HEK293 (cell line): ENCODE results near the gene NCMAP.
A peak's percentile ranks its signal among the peaks of the same experiment; 100 is the strongest.

ENCODE experiments used
- CTCF ChIA-PET: fragments of 350-600 bp; formaldehyde crosslinking; extraction: SDS; loops from one replicate; lab custom pipeline; 2021; ENCODE audit warnings: antibody characterized with exemption; lab: Yijun Ruan, JAX
- POLR2A ChIA-PET: fragments of 300-600 bp; formaldehyde crosslinking; extraction: SDS; loops from one replicate; lab custom pipeline; 2020; ENCODE audit warnings: antibody characterized with exemption, inconsistent platforms; lab: Yijun Ruan, JAX
- H3K27ac ChIP-seq: fragments of 200-500 bp; sonication (Bioruptor generic); 2 replicates; pipeline ENCODE4 v1.5.1; 2014; ENCODE audit warnings: low read depth, low read length, control low read depth, inconsistent platforms; ENCODE audit errors: extremely low read depth
- H3K36me3 ChIP-seq, 2 experiments: fragments of 200-500 bp in 1 of 2; sonication (Bioruptor generic) in 1 of 2; 1 replicate in 1 of 2; 2 replicates in 1 of 2; pipeline ENCODE4 v1.5.1; 2014 to 2017; ENCODE audit warnings: inconsistent platforms in 2 of 2, low read length in 2 of 2; ENCODE audit not compliant: control insufficient read depth in 2 of 2, insufficient read depth in 1 of 2
- H3K4me1 ChIP-seq: fragments of 200-500 bp; sonication (Bioruptor generic); 2 replicates; pipeline ENCODE4 v1.5.1; 2014; ENCODE audit warnings: mild to moderate bottlenecking, low read length, inconsistent platforms; ENCODE audit not compliant: control insufficient read depth, insufficient read depth
- H3K4me3 ChIP-seq: 2 replicates; pipeline ENCODE4 v1.5.1; 2011; ENCODE audit warnings: low read depth, mild to moderate bottlenecking, control low read depth, low read length, moderate library complexity
- H3K9me3 ChIP-seq: fragments of 200-500 bp; sonication (Bioruptor generic); 2 replicates; pipeline ENCODE4 v1.5.1; 2014; ENCODE audit warnings: low read depth, low read length, inconsistent platforms; ENCODE audit not compliant: control insufficient read depth, insufficient read depth
- EGR2 ChIP-seq: fragments of 450-650 bp; formaldehyde crosslinking; IDR thresholded peaks from 2 replicates; pipeline ENCODE4 v1.5.1; 2016; ENCODE audit warnings: low read depth, missing biosample characterization, missing genetic modification characterization
- INSM2 ChIP-seq: fragments of 450-650 bp; formaldehyde crosslinking; IDR thresholded peaks from 2 replicates; pipeline ENCODE4 v1.5.1; 2016; ENCODE audit warnings: missing biosample characterization, missing genetic modification characterization
- SCRT1 ChIP-seq: fragments of 450-650 bp; formaldehyde crosslinking; IDR thresholded peaks from 2 replicates; pipeline ENCODE4 v1.5.1; 2016; ENCODE audit warnings: missing biosample characterization, missing genetic modification characterization, borderline replicate concordance
- SCRT2 ChIP-seq: fragments of 450-650 bp; formaldehyde crosslinking; IDR thresholded peaks from 2 replicates; pipeline ENCODE4 v1.5.1; 2016; ENCODE audit warnings: missing biosample characterization, missing genetic modification characterization
- ZBTB7A ChIP-seq: fragments of 450-650 bp; formaldehyde crosslinking; IDR thresholded peaks from 2 replicates; pipeline ENCODE4 v1.5.1; 2016; ENCODE audit warnings: low read depth, missing biosample characterization, missing genetic modification characterization
- ZBTB8A ChIP-seq: fragments of 450-650 bp; formaldehyde crosslinking; IDR thresholded peaks from 2 replicates; pipeline ENCODE4 v1.5.1; 2016; ENCODE audit warnings: missing biosample characterization, missing genetic modification characterization
- ZEB2 ChIP-seq: fragments of 450-650 bp; formaldehyde crosslinking; IDR thresholded peaks from 2 replicates; pipeline ENCODE4 v1.5.1; 2016; ENCODE audit warnings: missing biosample characterization, missing genetic modification characterization
- ZFHX2 ChIP-seq: fragments of 450-650 bp; formaldehyde crosslinking; conservative IDR thresholded peaks from 2 replicates; pipeline ENCODE4 v1.5.1; 2016; ENCODE audit warnings: missing biosample characterization, missing genetic modification characterization
- ZIC2 ChIP-seq: fragments of 450-650 bp; formaldehyde crosslinking; IDR thresholded peaks from 2 replicates; pipeline ENCODE4 v1.5.1; 2016; ENCODE audit warnings: missing biosample characterization, missing genetic modification characterization
- ZNF112 ChIP-seq: fragments of 450-650 bp; formaldehyde crosslinking; IDR thresholded peaks from 2 replicates; pipeline ENCODE4 v1.5.0; 2017; ENCODE audit warnings: missing biosample characterization, missing genetic modification characterization
- ZNF132 ChIP-seq: fragments of 450-650 bp; formaldehyde crosslinking; IDR thresholded peaks from 2 replicates; pipeline ENCODE4 v1.5.1; 2017; ENCODE audit warnings: missing biosample characterization, missing genetic modification characterization, borderline replicate concordance
- ZNF133 ChIP-seq: fragments of 450-650 bp; formaldehyde crosslinking; IDR thresholded peaks from 2 replicates; pipeline ENCODE4 v1.5.1; 2016; ENCODE audit warnings: missing biosample characterization, missing genetic modification characterization
- ZNF138 ChIP-seq: fragments of 450-650 bp; formaldehyde crosslinking; IDR thresholded peaks from 2 replicates; pipeline ENCODE4 v1.5.1; 2016; ENCODE audit warnings: missing biosample characterization, missing genetic modification characterization, borderline replicate concordance
- ZNF175 ChIP-seq: fragments of 450-650 bp; formaldehyde crosslinking; IDR thresholded peaks from 2 replicates; pipeline ENCODE4 v1.5.1; 2016; ENCODE audit warnings: missing biosample characterization, missing genetic modification characterization
- ZNF18 ChIP-seq: fragments of 450-650 bp; formaldehyde crosslinking; IDR thresholded peaks from 2 replicates; pipeline ENCODE4 v1.5.1; 2016; ENCODE audit warnings: missing biosample characterization, missing genetic modification characterization
- ZNF211 ChIP-seq: fragments of 450-650 bp; formaldehyde crosslinking; IDR thresholded peaks from 2 replicates; pipeline ENCODE4 v1.5.1; 2016; ENCODE audit warnings: low read depth, missing biosample characterization, missing genetic modification characterization
- ZNF214 ChIP-seq: fragments of 450-650 bp; formaldehyde crosslinking; IDR thresholded peaks from 2 replicates; pipeline ENCODE4 v1.5.1; 2017; ENCODE audit warnings: missing biosample characterization, mild to moderate bottlenecking, missing genetic modification characterization, borderline replicate concordance
- ZNF280D ChIP-seq: fragments of 450-650 bp; formaldehyde crosslinking; IDR thresholded peaks from 2 replicates; pipeline ENCODE4 v1.5.1; 2016; ENCODE audit warnings: missing biosample characterization, missing genetic modification characterization
- ZNF302 ChIP-seq: fragments of 450-650 bp; formaldehyde crosslinking; IDR thresholded peaks from 2 replicates; pipeline ENCODE4 v1.5.1; 2016; ENCODE audit warnings: missing biosample characterization, missing genetic modification characterization, low read depth
- ZNF544 ChIP-seq: fragments of 450-650 bp; formaldehyde crosslinking; IDR thresholded peaks from 2 replicates; pipeline ENCODE4 v1.5.0; 2017; ENCODE audit warnings: missing biosample characterization, missing genetic modification characterization
- ZNF600 ChIP-seq: fragments of 450-650 bp; formaldehyde crosslinking; IDR thresholded peaks from 2 replicates; pipeline ENCODE4 v1.5.1; 2016; ENCODE audit warnings: missing biosample characterization, missing genetic modification characterization
- ZNF747 ChIP-seq: fragments of 450-650 bp; formaldehyde crosslinking; IDR thresholded peaks from 2 replicates; pipeline ENCODE4 v1.5.1; 2016; ENCODE audit warnings: missing biosample characterization, missing genetic modification characterization
- ZNF785 ChIP-seq: fragments of 450-650 bp; formaldehyde crosslinking; IDR thresholded peaks from 2 replicates; pipeline ENCODE4 v1.5.1; 2016; ENCODE audit warnings: missing biosample characterization, missing genetic modification characterization
- ZNF830 ChIP-seq: fragments of 450-650 bp; IDR thresholded peaks from 2 replicates; pipeline ENCODE4 v1.5.0; 2018; ENCODE audit warnings: missing biosample characterization, missing genetic modification characterization, low read depth, mild to moderate bottlenecking, moderate library complexity
- ZXDB ChIP-seq: fragments of 450-650 bp; formaldehyde crosslinking; IDR thresholded peaks from 2 replicates; pipeline ENCODE4 v1.5.1; 2016; ENCODE audit warnings: missing biosample characterization, missing genetic modification characterization

The NCMAP gene

GRCh38 chr1:24566236-24566867 lies 10.5 kb downstream of the NCMAP start:
- no peaks in the 10 kb centered on the region for H3K9me3 ChIP-seq
- H3K27ac ChIP-seq: no peak overlapping the region
- H3K4me1 ChIP-seq: peaks cover 11% of the 10 kb centered on the region
- ChIA-PET CTCF (interaction anchor here (0.6 to 2.6 kb wide), 4 partner anchors 19 to 1582 kb away, joined by 3 to 9 read pairs (median 4); no protein-coding TSS in a partner anchor), POLR2A (no interaction called here)
- H3K4me3 ChIP-seq: no peak overlapping the region
- H3K36me3 ChIP-seq: no peaks in the 10 kb centered on the region
- TF ChIP-seq ZNF302 (tag by site-specific recombination) (no peak), SCRT2 (tag by site-specific recombination) (peak; percentile 86), ZEB2 (tag by site-specific recombination) (no peak), ZNF544 (tag by site-specific recombination) (no peak), SCRT1 (tag by site-specific recombination) (peak; percentile 61; the same call in 1 of the 2 replicates)
- TF ChIP-seq, all 188 proteins: peak for 2

GRCh38 chr1:24567792-24568388 lies 12.0 kb downstream of the NCMAP start:
- ChIA-PET POLR2A (no interaction called here), CTCF (interaction anchor here (0.7 to 1.9 kb wide), 5 partner anchors 16 to 70 kb away, joined by 3 to 13 read pairs (median 3); no protein-coding TSS in a partner anchor)
- no peak overlapping the region for H3K27ac ChIP-seq
- no peak overlapping the region for H3K4me3 ChIP-seq
- peak; percentile 18; the same call in 1 of the 2 replicates for TF ChIP-seq ZNF600 (tag by site-specific recombination)
- no peak for TF ChIP-seq ZNF175 (tag by site-specific recombination)
- peak; percentile 86 for TF ChIP-seq ZFHX2 (tag by site-specific recombination)
- peak; percentile 92 for TF ChIP-seq EGR2 (tag by site-specific recombination)
- TF ChIP-seq ZIC2: peak; percentile 67
- no peak for TF ChIP-seq ZNF112 (tag by site-specific recombination)
- peaks cover 2% of the 10 kb centered on the region; the same call in 1 of the 2 replicates for H3K4me1 ChIP-seq
- no peaks in the 10 kb centered on the region for H3K9me3 ChIP-seq
- no peaks in the 10 kb centered on the region for H3K36me3 ChIP-seq

GRCh38 chr1:24568475-24568874 lies 12.6 kb downstream of the NCMAP start:
- no peaks in the 10 kb centered on the region for H3K4me1 ChIP-seq
- no peak overlapping the region for H3K4me3 ChIP-seq
- POLR2A ChIA-PET: no interaction called here
- no peaks in the 10 kb centered on the region for H3K9me3 ChIP-seq
- H3K36me3 ChIP-seq: no peaks in the 10 kb centered on the region
- H3K27ac ChIP-seq: no peak overlapping the region
- CTCF ChIA-PET: interaction anchor here (0.7 to 2.4 kb wide), 5 partner anchors 15 to 27 kb away, joined by 3 to 14 read pairs (median 6); no protein-coding TSS in a partner anchor
- TF ChIP-seq ZBTB7A (tag by site-specific recombination): no peak
- TF ChIP-seq ZNF138 (tag by site-specific recombination): no peak
- no peak for TF ChIP-seq ZBTB8A (tag by site-specific recombination)
- no peak for TF ChIP-seq ZNF132 (tag by site-specific recombination)
- no peak for TF ChIP-seq INSM2 (tag by site-specific recombination)
- TF ChIP-seq ZNF280D (tag by site-specific recombination): no peak
- no peak for TF ChIP-seq ZXDB
- TF ChIP-seq ZNF785 (tag by site-specific recombination): no peak
- TF ChIP-seq ZNF133 (tag by site-specific recombination): no peak
- no peak for TF ChIP-seq ZNF18 (tag by site-specific recombination)
- no peak for TF ChIP-seq ZNF214 (tag by site-specific recombination)
- no peak for TF ChIP-seq ZNF830 (tag by site-specific recombination)
- TF ChIP-seq ZNF211 (tag by site-specific recombination): no peak
- no peak for TF ChIP-seq ZNF747 (tag by site-specific recombination)
